ENCODE results near the gene SORCS1.

SORCS1 gene

GRCh38 chr10:106973716-106974115, 190.8 kb downstream of the SORCS1 start:
- no peak for DNase-seq (ENCODE audit: low spot score)
- no peak for TF ChIP-seq CTCF (IDR thresholded peaks at IDR 0.05; ENCODE audit: extremely low read depth, missing control alignments)

- TF ChIP-seq CTCF (IDR thresholded peaks at IDR 0.05; ENCODE audit: extremely low read depth, missing control alignments): no peak
- no peak for DNase-seq (ENCODE audit: low spot score)
Measured at GRCh38 chr10:106973288-106973687, 191.2 kb downstream of the SORCS1 start.

GRCh38 chr10:106972381-106972780, 192.1 kb downstream of the SORCS1 start:
- TF ChIP-seq CTCF (IDR thresholded peaks at IDR 0.05; ENCODE audit: extremely low read depth, missing control alignments): no peak

GRCh38 chr10:106971411-106971831, 193.1 kb downstream of the SORCS1 start:
- TF ChIP-seq CTCF (IDR thresholded peaks at IDR 0.05; ENCODE audit: extremely low read depth, missing control alignments): no peak
- no peak for DNase-seq (ENCODE audit: low spot score)

More at GRCh38 chr10:106972381-106972780, 192.1 kb downstream of the SORCS1 start:
- DNase-seq (ENCODE audit: low spot score): no peak

- TF ChIP-seq CTCF (IDR thresholded peaks at IDR 0.05; ENCODE audit: extremely low read depth, missing control alignments): no peak
Measured at GRCh38 chr10:106967452-106967851, 197.1 kb downstream of the SORCS1 start.

GRCh38 chr10:106960812-106961211, 203.7 kb downstream of the SORCS1 start:
- no peak for TF ChIP-seq CTCF (IDR thresholded peaks at IDR 0.05; ENCODE audit: extremely low read depth, missing control alignments)

More at GRCh38 chr10:106967452-106967851, 197.1 kb downstream of the SORCS1 start:
- no peak for DNase-seq (ENCODE audit: low spot score)

GRCh38 chr10:106959521-106959920, 205.0 kb downstream of the SORCS1 start:
- DNase-seq (ENCODE audit: low spot score): no peak
- no peak for TF ChIP-seq CTCF (IDR thresholded peaks at IDR 0.05; ENCODE audit: extremely low read depth, missing control alignments)

More at GRCh38 chr10:106960812-106961211, 203.7 kb downstream of the SORCS1 start:
- DNase-seq (ENCODE audit: low spot score): no peak
